Cerebellar nuclear complex (tissue), 1 donor: ENCODE data around the gene FGFBP1.
"Not testable (repeated sequence)": the region's sequence is repeated elsewhere in the genome, so short reads cannot be mapped to it uniquely, and the experiment has no call there.

Experiments used
- DNase-seq, 2 experiments: peaks; one replicate each; lab custom pipeline; 2025; lab: John Stamatoyannopoulos, UW

Gene FGFBP1

GRCh38 chr4:15945516-15945915 is 7.0 kb upstream of the FGFBP1 start:
- no peak for DNase-seq

GRCh38 chr4:15944895-15945294 is 6.4 kb upstream of the FGFBP1 start:
- no peak for DNase-seq

- no peak for DNase-seq
Measured at GRCh38 chr4:15942283-15942682, 3.7 kb upstream of the FGFBP1 start.

- no peak for DNase-seq
Measured at GRCh38 chr4:15938182-15938581, 358 bp downstream of the FGFBP1 start.

- DNase-seq: no peak
Measured at GRCh38 chr4:15936495-15936894, 2.0 kb downstream of the FGFBP1 start.

- DNase-seq: no peak
Measured at GRCh38 chr4:15935504-15936402, 2.8 kb downstream of the FGFBP1 start.

- DNase-seq: no peak
Measured at GRCh38 chr4:15934259-15934658, 4.3 kb downstream of the FGFBP1 start.

GRCh38 chr4:15931451-15932210 is 6.9 kb downstream of the FGFBP1 start:
- no peak for DNase-seq

GRCh38 chr4:15930314-15930713 is 8.2 kb downstream of the FGFBP1 start:
- no peak for DNase-seq

- DNase-seq: no peak
Measured at GRCh38 chr4:15929540-15929939, 9.0 kb downstream of the FGFBP1 start.

- DNase-seq: no peak
Measured at GRCh38 chr4:15928883-15929282, 9.7 kb downstream of the FGFBP1 start.

- DNase-seq: no peak
Measured at GRCh38 chr4:15926486-15926885, 12.1 kb downstream of the FGFBP1 start.

GRCh38 chr4:15925830-15926229 is 12.7 kb downstream of the FGFBP1 start:
- DNase-seq: no peak

- DNase-seq: no peak
Measured at GRCh38 chr4:15921592-15921932, 17.0 kb downstream of the FGFBP1 start.

- no peak for DNase-seq
Measured at GRCh38 chr4:15920723-15921591, 17.6 kb downstream of the FGFBP1 start.

- no peak for DNase-seq
Measured at GRCh38 chr4:15918484-15919129, 19.9 kb downstream of the FGFBP1 start.

GRCh38 chr4:15917297-15917696 is 21.2 kb downstream of the FGFBP1 start:
- DNase-seq: no peak

- DNase-seq: not testable (repeated sequence)
Measured at GRCh38 chr4:15916358-15916757, 22.2 kb downstream of the FGFBP1 start.

- no peak for DNase-seq
Measured at GRCh38 chr4:15914736-15915135, 23.8 kb downstream of the FGFBP1 start.

GRCh38 chr4:15914291-15914690 is 24.2 kb downstream of the FGFBP1 start:
- DNase-seq: no peak

GRCh38 chr4:15913631-15913970 is 24.9 kb downstream of the FGFBP1 start:
- DNase-seq: no peak
